ENCODE measurements around the gene POU2F1.

DNA sequence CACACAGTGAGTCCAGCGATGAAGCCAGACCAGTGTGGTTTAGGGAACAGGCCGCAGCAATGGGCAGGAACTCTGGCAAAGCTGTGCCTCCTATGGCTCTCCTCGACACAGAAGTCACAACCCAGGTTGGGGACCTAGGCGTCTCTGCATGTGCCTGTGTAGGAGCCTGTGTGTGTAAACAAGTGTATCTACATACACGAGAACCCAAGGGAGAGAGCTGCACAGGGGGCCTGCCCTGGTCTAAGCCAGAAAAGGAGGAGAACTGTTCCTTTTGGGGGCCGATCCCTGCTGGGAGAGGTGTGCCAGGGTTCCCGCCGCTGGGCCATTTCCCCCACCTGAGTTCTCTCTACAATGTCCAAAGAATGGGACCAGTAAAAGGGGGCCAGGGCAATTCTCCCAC is 241.7 kb downstream of the POU2F1 start:
- TF ChIP-seq POLR2A (IDR thresholded peaks at IDR 0.05), result no peak
- TF ChIP-seq, protein P1, sequence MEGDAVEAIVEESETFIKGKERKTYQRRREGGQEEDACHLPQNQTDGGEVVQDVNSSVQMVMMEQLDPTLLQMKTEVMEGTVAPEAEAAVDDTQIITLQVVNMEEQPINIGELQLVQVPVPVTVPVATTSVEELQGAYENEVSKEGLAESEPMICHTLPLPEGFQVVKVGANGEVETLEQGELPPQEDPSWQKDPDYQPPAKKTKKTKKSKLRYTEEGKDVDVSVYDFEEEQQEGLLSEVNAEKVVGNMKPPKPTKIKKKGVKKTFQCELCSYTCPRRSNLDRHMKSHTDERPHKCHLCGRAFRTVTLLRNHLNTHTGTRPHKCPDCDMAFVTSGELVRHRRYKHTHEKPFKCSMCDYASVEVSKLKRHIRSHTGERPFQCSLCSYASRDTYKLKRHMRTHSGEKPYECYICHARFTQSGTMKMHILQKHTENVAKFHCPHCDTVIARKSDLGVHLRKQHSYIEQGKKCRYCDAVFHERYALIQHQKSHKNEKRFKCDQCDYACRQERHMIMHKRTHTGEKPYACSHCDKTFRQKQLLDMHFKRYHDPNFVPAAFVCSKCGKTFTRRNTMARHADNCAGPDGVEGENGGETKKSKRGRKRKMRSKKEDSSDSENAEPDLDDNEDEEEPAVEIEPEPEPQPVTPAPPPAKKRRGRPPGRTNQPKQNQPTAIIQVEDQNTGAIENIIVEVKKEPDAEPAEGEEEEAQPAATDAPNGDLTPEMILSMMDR (IDR thresholded peaks at IDR 0.05), result no peak

All from thyroid gland (tissue), 4 donors.